NB4 (cell line): ENCODE data around the gene FKBP14.

Experiments used
- CTCF ChIP-seq: IDR thresholded peaks from one replicate; pipeline ENCODE4 v1.5.1; 2012; ENCODE audit warnings: low read depth, low read length
- MYC ChIP-seq: IDR thresholded peaks from 2 replicates; pipeline ENCODE4 v1.6.1; 2011; ENCODE audit warnings: low read depth, low read length
- TF ChIP-seq, protein P1 (sequence below): IDR thresholded peaks from 2 replicates; pipeline ENCODE4 v1.6.1; 2011; ENCODE audit warnings: low read depth, low read length

GRCh38 chr7:30019387-30019786, 7.1 kb downstream of the FKBP14 start:
- TF ChIP-seq CTCF (no peak), MYC (no peak)
- TF ChIP-seq, protein P1, sequence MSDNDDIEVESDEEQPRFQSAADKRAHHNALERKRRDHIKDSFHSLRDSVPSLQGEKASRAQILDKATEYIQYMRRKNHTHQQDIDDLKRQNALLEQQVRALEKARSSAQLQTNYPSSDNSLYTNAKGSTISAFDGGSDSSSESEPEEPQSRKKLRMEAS, result no peak
